HepG2 (cell line): ENCODE results near the gene RNF150. TPM values are rescaled to one million over a fixed set of nuclear protein-coding genes. Genes with fewer than 3 reads are reported as not detected.

Experiments
- ATAC-seq: fragments of 200-7000 bp; cut with Tn5 transposase; 3 replicates; pipeline ENCODE4 v1.9.1; 2020; ENCODE audit warnings: mild to moderate bottlenecking, moderate library complexity
- BruUV-seq: library from RNA; stranded (reverse); fragments of 400-500 nt; replicated peaks from 2 replicates; lab custom pipeline; 2021; lab: Mats Ljungman, UMichigan
- CTCF ChIA-PET: fragments of 300-600 bp; formaldehyde crosslinking; extraction: SDS; loops from one replicate; lab custom pipeline; 2021; ENCODE audit warnings: low total read pairs, inconsistent platforms, low intra/inter-chr PET ratio; lab: Yijun Ruan, JAX
- POLR2A ChIA-PET: fragments of 350-600 bp; sonication (Branson Sonifier 250); formaldehyde crosslinking; loops from one replicate; lab custom pipeline; 2020; ENCODE audit warnings: antibody characterized with exemption, inconsistent platforms; lab: Yijun Ruan, JAX
- DNase-seq: peaks from one replicate; pipeline ENCODE4 v3.0.0-alpha.2; 2015; ENCODE audit warnings: low spot score
- FAIRE-seq: peaks from 3 replicates; lab custom pipeline; 2011; peaks lifted over from hg19 to GRCh38; lab: Jason Lieb, UNC
- H2AFZ ChIP-seq: one replicate; pipeline ENCODE4 v1.6.1; 2011; ENCODE audit warnings: low read length, inconsistent platforms
- H3K27ac ChIP-seq: fragments of 300-600 bp; 3 replicates; pipeline ENCODE4 v1.8.0; 2011; ENCODE audit warnings: mixed run types, mild to moderate bottlenecking, mixed read lengths, low read length, inconsistent platforms; ENCODE audit not compliant: insufficient read depth; ENCODE audit errors: extremely low read length
- H3K27me3 ChIP-seq, 2 experiments: fragments of 200-600 bp in 1 of 2; 2 replicates in 1 of 2; 3 replicates in 1 of 2; pipeline versions ENCODE4 v1.6.0 to v1.8.0; 2011; ENCODE audit warnings: low read length in 2 of 2, mild to moderate bottlenecking in 2 of 2, moderate library complexity in 2 of 2, inconsistent platforms in 1 of 2; ENCODE audit not compliant: insufficient read depth in 2 of 2, control insufficient read depth in 1 of 2
- H3K36me3 ChIP-seq, 2 experiments: fragments of 200-600 bp in 1 of 2; replicated peaks in 1 of 2; 2 replicates in 1 of 2; 3 replicates in 1 of 2; pipeline versions ENCODE4 v1.5.1 to v1.8.0; 2011; ENCODE audit warnings: low read length in 2 of 2, inconsistent platforms in 1 of 2; ENCODE audit not compliant: insufficient read depth in 2 of 2, control insufficient read depth in 1 of 2
- H3K4me1 ChIP-seq: 2 replicates; pipeline ENCODE4 v1.5.1; 2012; ENCODE audit warnings: low read length, inconsistent platforms; ENCODE audit not compliant: insufficient read depth
- H3K4me2 ChIP-seq: 2 replicates; pipeline ENCODE4 v1.6.0; 2011; ENCODE audit warnings: low read depth, low read length, inconsistent platforms
- H3K4me3 ChIP-seq, 3 experiments: fragments of 200-600 bp in 1 of 3; sonication (generic), shearing (Covaris generic) in 1 of 3; replicated peaks in 1 of 3; 2 replicates each; pipeline ENCODE4 v1.5.1; 2011 to 2016; ENCODE audit warnings: low read length in 3 of 3, inconsistent platforms in 2 of 3, low read depth in 2 of 3, mild to moderate bottlenecking in 2 of 3, control low read depth in 1 of 3, mixed read lengths in 1 of 3; ENCODE audit not compliant: insufficient read depth in 1 of 3
- H3K79me2 ChIP-seq: one replicate; pipeline ENCODE4 v1.6.1; 2011; ENCODE audit warnings: low read length, inconsistent platforms; ENCODE audit not compliant: insufficient read depth
- H3K9ac ChIP-seq: 2 replicates; pipeline ENCODE4 v1.6.0; 2011; ENCODE audit warnings: mild to moderate bottlenecking, low read depth, low read length, inconsistent platforms; ENCODE audit not compliant: insufficient read depth
- H3K9me3 ChIP-seq: 2 replicates; pipeline ENCODE4 v1.5.1; 2012; ENCODE audit warnings: mild to moderate bottlenecking, low read length
- H4K20me1 ChIP-seq: 2 replicates; pipeline ENCODE4 v1.6.0; 2011; ENCODE audit warnings: inconsistent platforms, mild to moderate bottlenecking, low read length, moderate library complexity; ENCODE audit not compliant: insufficient read depth
- CBFB ChIP-seq: sonication (generic); formaldehyde crosslinking; IDR thresholded peaks from 2 replicates; pipeline ENCODE4 v1.4.0; 2020; ENCODE audit warnings: missing genetic modification reagents
- E2F1 ChIP-seq: sonication (generic); formaldehyde crosslinking; IDR thresholded peaks from 2 replicates; pipeline ENCODE4 v1.5.0; 2020; ENCODE audit warnings: missing genetic modification reagents
- GTF3A ChIP-seq: sonication (generic); formaldehyde crosslinking; conservative IDR thresholded peaks from 2 replicates; pipeline ENCODE4 v1.4.0; 2020; ENCODE audit warnings: mild to moderate bottlenecking, missing genetic modification reagents
- JDP2 ChIP-seq: sonication (generic); formaldehyde crosslinking; IDR thresholded peaks from 2 replicates; pipeline ENCODE4 v1.8.1; 2022; ENCODE audit warnings: missing genetic modification reagents, borderline replicate concordance
- KAT7 ChIP-seq: IDR thresholded peaks from 2 replicates; pipeline ENCODE4 v1.6.1; 2018; ENCODE audit warnings: borderline replicate concordance, missing compliant biosample characterization
- KLF6 ChIP-seq: IDR thresholded peaks from 2 replicates; pipeline ENCODE4 v1.8.0; 2016; ENCODE audit warnings: missing biosample characterization, missing genetic modification reagents
- PPARG ChIP-seq: conservative IDR thresholded peaks from 2 replicates; pipeline ENCODE4 v1.6.1; 2016; ENCODE audit warnings: missing biosample characterization, missing genetic modification reagents
- PRMT3 ChIP-seq: sonication (generic); formaldehyde crosslinking; IDR thresholded peaks from 2 replicates; pipeline ENCODE4 v1.8.1; 2022; ENCODE audit warnings: low read depth, mild to moderate bottlenecking, moderate library complexity, missing genetic modification reagents, borderline replicate concordance
- RBM22 ChIP-seq: fragments of 200-400 bp; formaldehyde crosslinking; optimal IDR thresholded peaks from 2 replicates; pipeline ENCODE3; 2017; ENCODE audit warnings: mild to moderate bottlenecking, low read length, moderate library complexity
- RCOR2 ChIP-seq: IDR thresholded peaks from 2 replicates; pipeline ENCODE4 v1.6.1; 2016; ENCODE audit warnings: missing biosample characterization, missing genetic modification reagents
- SKI ChIP-seq: fragments of 450-650 bp; IDR thresholded peaks from one replicate; pipeline ENCODE4 v1.6.1; 2018; ENCODE audit warnings: mild to moderate bottlenecking; ENCODE audit not compliant: partially characterized antibody
- YY1 ChIP-seq: IDR thresholded peaks from 2 replicates; pipeline ENCODE4 v1.6.1; 2011; ENCODE audit warnings: low read length, low read depth, moderate library complexity, mild to moderate bottlenecking; ENCODE audit not compliant: insufficient read depth, insufficient replicate concordance
- ZFP36L1 ChIP-seq: sonication (generic); formaldehyde crosslinking; IDR thresholded peaks from 2 replicates; pipeline ENCODE4 v1.8.0; 2022; ENCODE audit warnings: mild to moderate bottlenecking, missing genetic modification reagents, moderate library complexity
- ZNF180 ChIP-seq: sonication (generic); formaldehyde crosslinking; IDR thresholded peaks from 2 replicates; pipeline ENCODE4 v1.4.0; 2020; ENCODE audit warnings: low read depth, missing genetic modification reagents, borderline replicate concordance
- ZNF430 ChIP-seq: sonication (generic); formaldehyde crosslinking; IDR thresholded peaks from 2 replicates; pipeline ENCODE4 v1.9.0; 2021; ENCODE audit warnings: mild to moderate bottlenecking, missing genetic modification reagents
- ZNF510 ChIP-seq: sonication (generic); formaldehyde crosslinking; IDR thresholded peaks from 2 replicates; pipeline ENCODE4 v1.4.0; 2020; ENCODE audit warnings: low read depth, mild to moderate bottlenecking, missing genetic modification reagents
- ZNF552 ChIP-seq: sonication (generic); formaldehyde crosslinking; IDR thresholded peaks from 2 replicates; pipeline ENCODE4 v1.9.0; 2022; ENCODE audit warnings: missing genetic modification reagents, mild to moderate bottlenecking, borderline replicate concordance
- ZNF879 ChIP-seq: sonication (generic); formaldehyde crosslinking; IDR thresholded peaks from 2 replicates; pipeline ENCODE4 v1.8.1; 2023; ENCODE audit warnings: missing genetic modification reagents
- WGBS: methylation state at CpG from one replicate; pipeline ENCODE4 v1.1.6; 2017; ENCODE audit warnings: low lambda C conversion rate; 5-methylcytosine and 5-hydroxymethylcytosine counted together
- in situ Hi-C: cut with HindIII; loops from 2 replicates; pipeline ENCODE4 v1.10.0; 2017; ENCODE audit warnings: low pct_unique_long_range_greater_than_20kb; ENCODE audit not compliant: extremely low pct_ligation_motif_present
- intact Hi-C: fragments of 100-400 bp; cut with micrococcal nuclease; formaldehyde crosslinking; loops from one replicate; pipeline ENCODE4 v1.10.0; 2022; ENCODE audit not compliant: unreplicated experiment
- polyA plus RNA-seq, 8 experiments: library from polyadenylated mRNA; depleted of rRNA in 3 of 8; stranded (reverse) in 7 of 8; unstranded in 1 of 8; fragments of >200 nt; fragmentation: Illumina TruSeq in 4 of 8; extraction: Trizol in 4 of 8; gene quantifications; 2 replicates each; pipeline versions ENCODE4 v1.2.1 to v1.2.3, GENCODE V29; 2011 to 2016; ENCODE audit warnings: low read depth in 4 of 8, missing spikeins in 1 of 8, mixed read lengths in 1 of 8; ENCODE audit not compliant: insufficient read depth in 1 of 8
- total RNA-seq, 5 experiments: library from RNA; depleted of rRNA; stranded (reverse); fragments of >200 nt; fragmentation: Illumina TruSeq; extraction: Trizol; gene quantifications; 2 replicates each; pipeline ENCODE4 v1.2.3, GENCODE V29; 2016; ENCODE audit warnings: low read depth in 1 of 5

RNF150 gene
- total and polyA plus RNA-seq, 2 of the 13 experiments (the other 11 are each of a cell fraction or from before 2014, with no cell fraction given) = 0.02 to 0.03 TPM

GRCh38 chr4:140904904-140905303, 228.4 kb downstream of the RNF150 start:
- BruUV-seq = no TSS peak
- FAIRE-seq = no peak
- intact Hi-C loops (no loop called here), in situ Hi-C loops (no loop called here)
- no peak overlapping the region for H2AFZ ChIP-seq
- POLR2A ChIA-PET = no interaction called here
- ATAC-seq = no peak
- H4K20me1 ChIP-seq = no peaks in the 10 kb centered on the region
- no peak for TF ChIP-seq ZNF552 (CRISPR knock-in tag)
- no peak for TF ChIP-seq PRMT3
- TF ChIP-seq KAT7 = no peak
- no peak for TF ChIP-seq ZNF180 (CRISPR knock-in tag)
- TF ChIP-seq PPARG (CRISPR knock-in tag) = no peak
- TF ChIP-seq ZNF879 = no peak
- TF ChIP-seq GTF3A (CRISPR knock-in tag) = no peak
- TF ChIP-seq ZNF510 = no peak
- TF ChIP-seq YY1 = no peak
- TF ChIP-seq RCOR2 (CRISPR knock-in tag) = no peak
- TF ChIP-seq ZNF430 (CRISPR knock-in tag) = no peak
- TF ChIP-seq CBFB (CRISPR knock-in tag) = no peak
- TF ChIP-seq JDP2 (CRISPR knock-in tag) = no peak
- TF ChIP-seq KLF6 = no peak
- no peak for TF ChIP-seq SKI
- no peak for TF ChIP-seq RBM22
- no peak for TF ChIP-seq ZFP36L1
- TF ChIP-seq E2F1 (CRISPR knock-in tag) = no peak
- CTCF ChIA-PET = no interaction called here
- H3K9me3 ChIP-seq = no peaks in the 10 kb centered on the region
- H3K4me1 ChIP-seq = no peaks in the 10 kb centered on the region
- H3K9ac ChIP-seq = no peak overlapping the region
- no peaks in the 10 kb centered on the region; a peak in 1 of 5 replicates for H3K27me3 ChIP-seq
- H3K4me2 ChIP-seq = no peak overlapping the region
- no peak overlapping the region for H3K27ac ChIP-seq
- H3K36me3 ChIP-seq = no peaks in the 10 kb centered on the region
- H3K79me2 ChIP-seq = no peaks in the 10 kb centered on the region
- WGBS = 0% methylated on average over 2 of the region's 2 CpGs
- H3K4me3 ChIP-seq = no peak overlapping the region
- no peak for DNase-seq
